C4-2B (cell line): Measurements from ENCODE around the gene TACC3.

Source experiments
- CTCF ChIP-seq: fragments of 450-650 bp; conservative IDR thresholded peaks from 2 replicates; pipeline ENCODE4 v1.5.1; 2017; ENCODE audit warnings: mild to moderate bottlenecking
- ZFX ChIP-seq: fragments of 450-650 bp; IDR thresholded peaks from 2 replicates; pipeline ENCODE4 v1.6.1; 2017

- no peak for TF ChIP-seq CTCF
- no peak for TF ChIP-seq ZFX
These were observed 61.7 kb downstream of the TACC3 start for GRCh38 chr4:1783015-1783414.
